Activated CD8-positive, alpha-beta T cell treated with anti-CD3 and anti-CD28 coated beads for 36 hours (primary cell): ENCODE data around the gene LRRC15. TPM values are rescaled to one million over a fixed set of nuclear protein-coding genes. Genes with fewer than 3 reads are reported as not detected.
A peak's percentile ranks its signal among the peaks of the same experiment; 100 is the strongest.

Experiments
- ATAC-seq: fragments of 200-7000 bp; cut with Tn5 transposase; one replicate; pipeline ENCODE4 v1.10.0; 2021; ENCODE audit warnings: mild to moderate bottlenecking, moderate library complexity
- CTCF ChIA-PET: fragments of 350-600 bp; sonication (Branson Sonifier 250); formaldehyde crosslinking; loops from one replicate; lab custom pipeline; 2021; ENCODE audit warnings: antibody characterized with exemption; lab: Charles Lee
- POLR2A ChIA-PET: fragments of 350-600 bp; sonication (Branson Sonifier 250); formaldehyde crosslinking; loops from one replicate; lab custom pipeline; 2021; ENCODE audit warnings: antibody characterized with exemption; lab: Charles Lee
- DNase-seq: peaks from one replicate; pipeline ENCODE4 v3.0.0-alpha.2; 2020
- H3K27ac Mint-ChIP-seq: one replicate; pipeline ENCODE4 v1.8.0; 2021; ENCODE audit warnings: mild to moderate bottlenecking, mixed read lengths
- H3K27me3 Mint-ChIP-seq: one replicate; pipeline ENCODE4 v1.8.0; 2021; ENCODE audit warnings: mixed read lengths
- H3K36me3 Mint-ChIP-seq: one replicate; pipeline ENCODE4 v1.8.0; 2021; ENCODE audit warnings: low read depth, mixed read lengths
- H3K4me1 Mint-ChIP-seq: one replicate; pipeline ENCODE4 v1.8.0; 2021; ENCODE audit warnings: low read depth, mixed read lengths
- H3K4me3 Mint-ChIP-seq: one replicate; pipeline ENCODE4 v1.8.0; 2021; ENCODE audit warnings: mild to moderate bottlenecking, moderate library complexity, mixed read lengths
- H3K9me3 Mint-ChIP-seq: one replicate; pipeline ENCODE4 v1.8.0; 2021; ENCODE audit warnings: mixed read lengths
- intact Hi-C: fragments of 100-400 bp; cut with micrococcal nuclease; formaldehyde crosslinking; loops from one replicate; pipeline ENCODE4 v1.10.0; 2022
- total RNA-seq, 2 experiments: library from RNA; stranded (reverse); gene quantifications; one replicate each; pipeline ENCODE4 v1.2.3, GENCODE V29; 2021
- TF ChIP-seq, protein P1 (sequence below): fragments of 200-600 bp; IDR thresholded peaks from one replicate; pipeline ENCODE4 v1.8.0; 2022; ENCODE audit warnings: antibody characterized with exemption, mild to moderate bottlenecking

The LRRC15 gene
- total RNA-seq, 2 experiments from 2014 or later: not detected

DNA sequence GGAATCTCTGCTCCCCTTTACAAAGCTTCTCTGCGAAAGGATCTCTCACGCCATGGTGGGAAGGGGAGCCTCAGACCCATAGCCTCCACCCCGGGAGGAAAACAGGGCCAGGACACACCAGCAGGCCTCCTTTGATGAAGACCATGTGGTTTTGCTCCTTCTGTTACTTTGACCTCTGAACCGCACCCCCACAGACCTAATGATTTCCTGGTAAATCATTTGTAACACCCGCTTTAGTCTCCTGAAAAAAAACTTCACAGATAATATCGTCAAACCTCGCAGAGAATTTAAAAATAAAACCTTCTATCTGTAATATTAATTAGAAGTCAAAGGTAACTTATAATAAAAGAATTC, 36.7 kb downstream of the LRRC15 start:
- no peaks in the 10 kb centered on the region for H3K36me3 Mint-ChIP-seq
- H3K27me3 Mint-ChIP-seq: peaks cover 21% of the 10 kb centered on the region
- no peaks in the 10 kb centered on the region for H3K9me3 Mint-ChIP-seq
- TF ChIP-seq, protein P1, sequence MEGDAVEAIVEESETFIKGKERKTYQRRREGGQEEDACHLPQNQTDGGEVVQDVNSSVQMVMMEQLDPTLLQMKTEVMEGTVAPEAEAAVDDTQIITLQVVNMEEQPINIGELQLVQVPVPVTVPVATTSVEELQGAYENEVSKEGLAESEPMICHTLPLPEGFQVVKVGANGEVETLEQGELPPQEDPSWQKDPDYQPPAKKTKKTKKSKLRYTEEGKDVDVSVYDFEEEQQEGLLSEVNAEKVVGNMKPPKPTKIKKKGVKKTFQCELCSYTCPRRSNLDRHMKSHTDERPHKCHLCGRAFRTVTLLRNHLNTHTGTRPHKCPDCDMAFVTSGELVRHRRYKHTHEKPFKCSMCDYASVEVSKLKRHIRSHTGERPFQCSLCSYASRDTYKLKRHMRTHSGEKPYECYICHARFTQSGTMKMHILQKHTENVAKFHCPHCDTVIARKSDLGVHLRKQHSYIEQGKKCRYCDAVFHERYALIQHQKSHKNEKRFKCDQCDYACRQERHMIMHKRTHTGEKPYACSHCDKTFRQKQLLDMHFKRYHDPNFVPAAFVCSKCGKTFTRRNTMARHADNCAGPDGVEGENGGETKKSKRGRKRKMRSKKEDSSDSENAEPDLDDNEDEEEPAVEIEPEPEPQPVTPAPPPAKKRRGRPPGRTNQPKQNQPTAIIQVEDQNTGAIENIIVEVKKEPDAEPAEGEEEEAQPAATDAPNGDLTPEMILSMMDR: no peak
- ChIA-PET POLR2A (no interaction called here), CTCF (interaction anchor here (1.0 to 5.7 kb wide), 13 partner anchors 9 to 392 kb away, joined by 3 to 126 read pairs (median 9); partner anchors contain the start of genes CPN2 and GP5)
- H3K4me3 Mint-ChIP-seq: peak overlapping the region; percentile 72
- intact Hi-C loops: no loop called here
- ATAC-seq: no peak
- DNase-seq: no peak
- no peaks in the 10 kb centered on the region for H3K4me1 Mint-ChIP-seq
- H3K27ac Mint-ChIP-seq: no peak overlapping the region

GRCh38 chr3:194330579-194330978, 39.0 kb downstream of the LRRC15 start:
- CTCF ChIA-PET: interaction anchor here (1.4 to 4.6 kb wide), 2 partner anchors 13 to 15 kb away, joined by 5 to 35 read pairs; no protein-coding TSS in a partner anchor
- H3K27me3 Mint-ChIP-seq: peaks cover 18% of the 10 kb centered on the region
- POLR2A ChIA-PET: interaction anchor here (1.1 kb wide), 1 partner anchor 29 kb away, joined by 3 read pairs; no protein-coding TSS in a partner anchor

DNA sequence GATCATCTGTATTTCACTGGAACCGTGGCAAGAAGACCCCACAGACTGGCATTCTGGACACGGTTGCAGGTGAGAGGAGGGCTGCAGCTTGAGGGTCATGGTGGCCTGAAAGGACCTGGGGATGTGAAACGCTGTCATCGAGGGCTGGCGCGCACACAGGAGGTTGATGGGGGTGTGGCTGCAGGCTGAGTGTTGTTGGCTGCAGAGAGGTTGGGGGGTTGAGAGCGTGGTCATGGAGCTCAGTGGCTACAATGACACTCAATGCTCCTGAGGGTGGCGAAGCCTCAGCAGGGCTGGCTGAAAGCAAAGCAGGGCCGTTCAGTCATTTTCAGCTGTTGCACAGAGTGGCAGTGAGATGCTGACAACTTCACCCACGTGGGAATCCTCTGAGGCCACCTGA, 39.4 kb downstream of the LRRC15 start:
- Mint-ChIP-seq H3K4me3 (no peak overlapping the region), H3K27me3 (peaks cover 18% of the 10 kb centered on the region), H3K9me3 (no peaks in the 10 kb centered on the region), H3K36me3 (no peaks in the 10 kb centered on the region), H3K27ac (no peak overlapping the region), H3K4me1 (no peaks in the 10 kb centered on the region)
- ChIA-PET CTCF (interaction anchor here (1.3 to 4.6 kb wide), 3 partner anchors 11 to 14 kb away, joined by 4 to 35 read pairs (median 5); no protein-coding TSS in a partner anchor), POLR2A (interaction anchor here (1.1 kb wide), 1 partner anchor 28 kb away, joined by 3 read pairs; no protein-coding TSS in a partner anchor)
- intact Hi-C loops: no loop called here
- TF ChIP-seq, protein P1: no peak
- no peak for ATAC-seq
- DNase-seq: no peak

More at GRCh38 chr3:194330579-194330978, 39.0 kb downstream of the LRRC15 start:
- intact Hi-C loops: no loop called here
- Mint-ChIP-seq H3K4me3 (no peak overlapping the region), H3K36me3 (no peaks in the 10 kb centered on the region), H3K4me1 (no peaks in the 10 kb centered on the region), H3K9me3 (no peaks in the 10 kb centered on the region), H3K27ac (no peak overlapping the region)
- ATAC-seq (no peak), DNase-seq (no peak)
- TF ChIP-seq, protein P1: no peak

- ChIA-PET CTCF (interaction anchor here (0.9 to 4.6 kb wide), 7 partner anchors 11 to 77 kb away, joined by 3 to 35 read pairs (median 4); no protein-coding TSS in a partner anchor), POLR2A (interaction anchor here (0.6 to 1.1 kb wide), 2 partner anchors 28 to 423 kb away, joined by 3 read pairs; no protein-coding TSS in a partner anchor)
These were observed 40.0 kb downstream of the LRRC15 start for GRCh38 chr3:194329583-194329965.

More at GRCh38 chr3:194329583-194329965, 40.0 kb downstream of the LRRC15 start:
- Mint-ChIP-seq H3K27ac (no peak overlapping the region), H3K4me1 (no peaks in the 10 kb centered on the region), H3K27me3 (peaks cover 18% of the 10 kb centered on the region), H3K9me3 (no peaks in the 10 kb centered on the region), H3K36me3 (no peaks in the 10 kb centered on the region), H3K4me3 (no peak overlapping the region)
- no peak for ATAC-seq
- intact Hi-C loops: no loop called here
- TF ChIP-seq, protein P1: no peak
- no peak for DNase-seq
